ENCODE results near the gene APOBEC3G.

DNA sequence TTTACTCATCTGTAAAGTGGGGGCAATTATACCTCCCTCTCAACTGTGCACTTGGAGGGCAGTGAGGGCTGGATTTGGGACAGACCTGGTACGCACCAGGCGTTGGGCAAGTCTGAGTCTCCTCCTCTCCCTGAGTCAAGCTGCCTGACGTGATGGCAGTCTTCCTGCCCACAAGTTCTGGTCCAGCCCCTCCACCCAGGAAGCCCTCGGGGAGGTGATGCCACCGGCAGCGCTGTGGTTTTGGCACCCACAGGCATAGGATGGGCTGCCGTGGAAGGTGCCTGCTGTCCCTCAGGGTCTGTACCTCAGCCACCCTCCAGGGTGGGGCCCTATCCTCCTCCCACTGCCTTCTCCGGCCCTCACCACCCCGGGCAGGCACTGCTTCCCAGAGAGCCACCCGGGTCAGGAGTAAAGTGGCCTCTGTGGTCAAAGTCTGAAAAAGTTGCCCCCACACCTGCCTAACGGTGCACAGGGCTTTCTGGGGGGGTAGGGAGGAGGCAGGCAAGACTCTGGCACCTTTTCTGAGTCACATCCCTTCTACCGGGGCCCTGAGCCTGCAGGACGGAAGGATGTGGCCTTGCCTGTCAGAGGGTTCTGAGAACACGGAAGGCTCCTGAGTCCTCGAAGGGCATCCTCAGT, 13.5 kb downstream of the APOBEC3G start:
- TF ChIP-seq, protein P1, sequence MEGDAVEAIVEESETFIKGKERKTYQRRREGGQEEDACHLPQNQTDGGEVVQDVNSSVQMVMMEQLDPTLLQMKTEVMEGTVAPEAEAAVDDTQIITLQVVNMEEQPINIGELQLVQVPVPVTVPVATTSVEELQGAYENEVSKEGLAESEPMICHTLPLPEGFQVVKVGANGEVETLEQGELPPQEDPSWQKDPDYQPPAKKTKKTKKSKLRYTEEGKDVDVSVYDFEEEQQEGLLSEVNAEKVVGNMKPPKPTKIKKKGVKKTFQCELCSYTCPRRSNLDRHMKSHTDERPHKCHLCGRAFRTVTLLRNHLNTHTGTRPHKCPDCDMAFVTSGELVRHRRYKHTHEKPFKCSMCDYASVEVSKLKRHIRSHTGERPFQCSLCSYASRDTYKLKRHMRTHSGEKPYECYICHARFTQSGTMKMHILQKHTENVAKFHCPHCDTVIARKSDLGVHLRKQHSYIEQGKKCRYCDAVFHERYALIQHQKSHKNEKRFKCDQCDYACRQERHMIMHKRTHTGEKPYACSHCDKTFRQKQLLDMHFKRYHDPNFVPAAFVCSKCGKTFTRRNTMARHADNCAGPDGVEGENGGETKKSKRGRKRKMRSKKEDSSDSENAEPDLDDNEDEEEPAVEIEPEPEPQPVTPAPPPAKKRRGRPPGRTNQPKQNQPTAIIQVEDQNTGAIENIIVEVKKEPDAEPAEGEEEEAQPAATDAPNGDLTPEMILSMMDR (conservative IDR thresholded peaks at IDR 0.05; ENCODE audit: low read depth, low read length): no peak
- TF ChIP-seq POLR2A (IDR thresholded peaks at IDR 0.05; ENCODE audit: low read depth, low read length) (no peak), MXI1 (IDR thresholded peaks at IDR 0.05; ENCODE audit: borderline replicate concordance, low read depth, low read length) (no peak), RAD21 (IDR thresholded peaks at IDR 0.05; ENCODE audit: low read length) (no peak)
- TF ChIP-seq, protein P2, sequence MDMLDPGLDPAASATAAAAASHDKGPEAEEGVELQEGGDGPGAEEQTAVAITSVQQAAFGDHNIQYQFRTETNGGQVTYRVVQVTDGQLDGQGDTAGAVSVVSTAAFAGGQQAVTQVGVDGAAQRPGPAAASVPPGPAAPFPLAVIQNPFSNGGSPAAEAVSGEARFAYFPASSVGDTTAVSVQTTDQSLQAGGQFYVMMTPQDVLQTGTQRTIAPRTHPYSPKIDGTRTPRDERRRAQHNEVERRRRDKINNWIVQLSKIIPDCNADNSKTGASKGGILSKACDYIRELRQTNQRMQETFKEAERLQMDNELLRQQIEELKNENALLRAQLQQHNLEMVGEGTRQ (IDR thresholded peaks at IDR 0.05; ENCODE audit: low read depth, low read length): no peak
